HG02763 (cell line): ENCODE results near the gene TTC34.

Experiments
- ATAC-seq: cut with Tn5 transposase; IDR thresholded peaks from one replicate; pipeline ENCODE4 v1.9.1; 2021; ENCODE audit warnings: mild to moderate bottlenecking, moderate library complexity; ENCODE audit not compliant: unreplicated experiment

Gene TTC34

GRCh38 chr1:2595261-2595811 is 206.2 kb downstream of the TTC34 start:
- no peak for ATAC-seq

DNA sequence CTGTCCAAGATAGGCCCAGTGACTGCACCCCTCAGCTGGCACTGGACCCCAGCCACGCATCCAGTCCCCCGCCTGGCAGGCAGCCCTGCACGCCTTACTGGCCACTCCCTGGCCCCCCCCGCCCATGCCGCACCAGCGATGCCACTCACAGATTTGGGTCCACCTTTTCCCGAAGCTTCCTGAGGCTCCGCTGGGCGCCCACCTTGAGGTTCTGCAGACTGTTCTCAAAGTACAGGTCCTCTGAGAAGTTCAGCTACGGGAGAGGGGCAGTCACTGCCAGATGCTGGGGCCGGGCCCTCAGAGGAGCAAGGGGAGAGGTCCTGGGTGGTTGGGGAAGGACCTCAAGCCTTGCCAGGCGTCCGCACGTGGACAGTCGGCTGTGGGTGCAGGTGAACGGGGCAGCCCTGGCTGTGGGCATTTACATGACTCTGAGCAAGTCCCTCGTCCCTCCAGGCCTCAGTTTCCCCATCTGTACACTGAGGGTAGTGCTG is 206.8 kb downstream of the TTC34 start:
- no peak for ATAC-seq

DNA sequence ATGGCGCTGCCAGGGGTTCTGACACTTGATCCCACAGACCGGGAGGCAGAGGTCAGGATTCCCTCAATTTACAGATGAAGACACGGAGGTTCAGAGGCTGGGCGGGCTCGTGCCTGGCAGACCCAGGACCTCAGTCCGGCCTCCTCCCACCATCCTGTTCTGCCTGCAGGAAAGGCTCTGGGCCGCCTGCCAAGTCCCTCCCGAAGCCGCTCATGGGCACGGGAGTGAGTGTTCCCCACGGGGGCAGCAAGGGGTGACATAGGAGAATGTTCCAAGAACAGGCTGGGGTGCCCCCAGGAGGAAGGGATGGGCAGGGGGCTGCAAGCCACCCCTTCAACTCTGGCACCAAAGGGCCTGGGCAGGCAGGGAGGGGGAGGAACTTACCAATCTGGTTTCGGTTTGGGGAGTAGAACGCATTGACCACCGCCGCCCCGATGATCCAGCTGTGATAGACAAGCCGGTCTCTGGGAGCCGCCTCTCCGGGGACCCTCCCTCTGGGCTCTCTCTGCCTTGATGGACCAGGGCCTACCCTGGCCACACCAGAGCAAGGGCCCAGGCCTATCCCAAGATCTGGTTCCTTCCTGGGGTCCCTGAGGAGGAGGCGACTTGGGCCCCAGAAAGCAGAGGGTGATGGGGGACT is 207.4 kb downstream of the TTC34 start:
- ATAC-seq: no peak

GRCh38 chr1:2593251-2593878 is 208.1 kb downstream of the TTC34 start:
- ATAC-seq: no peak

GRCh38 chr1:2592672-2593071 is 208.8 kb downstream of the TTC34 start:
- ATAC-seq: no peak

DNA sequence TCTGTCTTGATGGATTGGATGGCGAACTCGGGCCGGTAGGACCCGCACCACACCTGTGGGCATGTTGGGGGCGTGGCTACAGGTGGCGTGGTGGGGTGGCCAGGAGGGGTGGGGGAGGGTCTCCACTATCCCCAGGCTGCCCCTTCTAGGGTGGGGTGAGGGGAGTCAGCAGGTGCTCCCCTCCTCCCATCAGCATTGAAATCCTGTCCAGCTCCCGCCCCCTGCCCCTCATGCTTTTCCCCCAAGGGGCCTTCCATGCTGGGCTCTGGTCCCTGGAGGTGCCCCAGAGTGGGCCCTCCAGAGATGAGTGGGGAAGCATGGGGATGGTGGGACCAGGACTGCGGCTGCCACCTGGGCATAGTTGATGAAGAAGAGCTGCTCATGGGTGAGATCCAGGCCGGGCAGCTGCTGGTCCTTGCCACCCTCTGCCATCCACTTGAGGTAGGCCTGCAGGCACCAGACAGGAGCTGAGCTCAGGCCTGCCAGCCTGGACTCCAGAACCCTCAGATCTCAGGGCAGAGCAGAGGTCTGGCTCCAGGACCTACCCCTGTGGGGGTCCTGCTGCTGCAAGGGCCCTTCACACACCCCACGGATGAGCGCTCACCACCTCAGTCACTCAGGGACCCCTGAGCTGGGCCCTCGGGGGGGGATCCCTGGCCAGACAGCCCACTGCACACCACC is 209.8 kb downstream of the TTC34 start:
- no peak for ATAC-seq

- ATAC-seq: no peak
Observed at GRCh38 chr1:2591233-2591580, 210.3 kb downstream of the TTC34 start.

GRCh38 chr1:2590233-2591141 is 211.0 kb downstream of the TTC34 start:
- ATAC-seq: no peak

DNA sequence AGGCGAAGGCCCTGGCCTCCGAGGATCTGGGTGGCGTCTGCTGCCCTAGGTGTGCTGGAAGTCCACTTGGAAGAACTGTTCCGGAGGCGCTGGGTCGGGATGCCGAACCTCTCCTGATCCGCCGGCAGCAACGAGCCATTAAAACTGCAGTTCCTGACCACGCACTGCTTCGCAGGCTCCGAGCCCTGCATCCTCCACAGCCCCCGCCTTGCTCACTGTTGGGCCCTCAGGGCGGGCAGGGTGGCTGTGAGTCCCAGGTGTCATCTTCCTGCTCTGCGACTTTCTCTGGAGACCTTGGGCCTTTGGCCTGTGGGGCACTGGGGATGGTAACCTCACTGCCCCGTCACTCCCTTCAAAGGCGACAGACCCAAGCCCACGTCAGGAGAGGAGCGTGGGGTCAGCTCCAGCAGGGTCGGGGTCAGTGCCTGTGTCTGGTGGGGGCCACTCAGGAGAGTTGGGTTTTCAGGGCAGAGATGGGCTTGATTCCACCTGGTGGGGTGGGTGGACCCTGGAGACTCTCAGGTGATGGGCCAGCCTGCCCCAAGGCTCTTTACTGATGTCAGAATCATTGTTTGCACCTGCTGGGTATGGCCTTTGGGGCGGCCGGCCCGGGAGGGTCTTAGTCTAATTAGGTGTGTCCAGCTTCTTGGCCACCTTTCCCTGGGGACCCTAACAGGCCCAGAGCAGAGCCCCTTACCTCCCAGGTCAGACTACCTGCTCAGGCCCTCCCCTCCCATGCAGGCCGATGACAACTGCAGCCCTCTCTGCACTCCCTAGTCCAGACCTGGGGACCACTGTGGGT is 211.9 kb downstream of the TTC34 start:
- no peak for ATAC-seq

DNA sequence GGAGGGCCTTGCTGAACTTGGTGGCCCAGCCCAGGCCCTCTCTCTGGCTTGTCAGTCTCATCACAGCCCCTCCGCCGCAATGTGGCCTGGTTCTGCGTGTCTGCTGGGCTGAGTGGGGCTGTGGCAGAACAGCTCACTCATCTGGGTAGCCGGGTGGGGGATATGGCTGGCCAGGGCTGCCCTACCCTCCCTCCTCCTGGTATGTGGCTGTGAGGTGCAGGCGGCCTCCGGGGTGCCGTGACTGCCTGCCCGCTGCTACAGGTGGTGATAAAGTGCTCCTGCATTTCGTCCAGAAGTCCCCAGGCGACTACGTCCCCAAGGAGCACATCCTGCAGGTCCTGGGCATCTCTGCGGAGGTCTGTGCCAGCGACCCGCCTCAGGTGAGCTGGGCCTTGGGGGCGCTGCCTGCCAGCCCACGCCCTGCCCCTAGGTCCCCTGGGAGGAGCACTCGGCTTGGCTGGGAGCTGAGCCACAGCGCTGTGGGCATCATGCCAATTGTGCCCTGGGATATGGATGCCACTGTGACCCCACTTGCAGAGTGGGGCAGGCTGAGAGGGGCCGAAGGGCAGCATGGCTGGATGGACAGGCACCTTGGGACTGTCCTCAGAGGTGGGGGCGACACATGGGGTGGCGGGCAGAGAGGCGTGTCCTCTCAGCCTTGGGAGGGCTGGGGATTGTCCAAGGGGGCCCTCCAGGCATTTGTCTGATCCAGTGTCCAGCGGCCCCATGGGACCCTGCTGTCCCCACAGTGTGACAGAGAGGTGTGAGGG is 212.6 kb downstream of the TTC34 start:
- no peak for ATAC-seq

- no peak for ATAC-seq
Observed at GRCh38 chr1:2587860-2588571, 213.5 kb downstream of the TTC34 start.

GRCh38 chr1:2587071-2587859 is 214.2 kb downstream of the TTC34 start:
- no peak for ATAC-seq

- ATAC-seq: peak; percentile 69
Observed at GRCh38 chr1:2586154-2587070, 215.1 kb downstream of the TTC34 start, which contains the start of gene PRXL2B. TSS of gene PRXL2B (plus strand) at chr1:2586777. CDS start at chr1:2586886, 109 bp downstream.
